Measurements from ENCODE around the gene STYXL2.

- TF ChIP-seq CTCF (conservative IDR thresholded peaks at IDR 0.05; ENCODE audit: low read depth in 2 of 2) (peak; percentile 28 to 30; a peak in 3 of 4 replicates), EZH2 (IDR thresholded peaks at IDR 0.05; ENCODE audit: low read depth, unreplicated experiment) (no peak), POLR2AphosphoS5 (IDR thresholded peaks at IDR 0.05; ENCODE audit: low read depth) (no peak), REST (IDR thresholded peaks at IDR 0.05; ENCODE audit: unreplicated experiment) (no peak), EZH2phosphoT487 (IDR thresholded peaks at IDR 0.05; ENCODE audit: unreplicated experiment) (no peak)
Measured at GRCh38 chr1:167106119-167106461, 12.2 kb downstream of the STYXL2 start.
